HG03139 (cell line): Measurements from ENCODE around the gene SMC4.
"Not testable (repeated sequence)": the region's sequence is repeated elsewhere in the genome, so short reads cannot be mapped to it uniquely, and the experiment has no call there.

Experiments used
- ATAC-seq: cut with Tn5 transposase; IDR thresholded peaks from one replicate; pipeline ENCODE4 v1.9.1; 2021; ENCODE audit not compliant: unreplicated experiment

The SMC4 gene

DNA sequence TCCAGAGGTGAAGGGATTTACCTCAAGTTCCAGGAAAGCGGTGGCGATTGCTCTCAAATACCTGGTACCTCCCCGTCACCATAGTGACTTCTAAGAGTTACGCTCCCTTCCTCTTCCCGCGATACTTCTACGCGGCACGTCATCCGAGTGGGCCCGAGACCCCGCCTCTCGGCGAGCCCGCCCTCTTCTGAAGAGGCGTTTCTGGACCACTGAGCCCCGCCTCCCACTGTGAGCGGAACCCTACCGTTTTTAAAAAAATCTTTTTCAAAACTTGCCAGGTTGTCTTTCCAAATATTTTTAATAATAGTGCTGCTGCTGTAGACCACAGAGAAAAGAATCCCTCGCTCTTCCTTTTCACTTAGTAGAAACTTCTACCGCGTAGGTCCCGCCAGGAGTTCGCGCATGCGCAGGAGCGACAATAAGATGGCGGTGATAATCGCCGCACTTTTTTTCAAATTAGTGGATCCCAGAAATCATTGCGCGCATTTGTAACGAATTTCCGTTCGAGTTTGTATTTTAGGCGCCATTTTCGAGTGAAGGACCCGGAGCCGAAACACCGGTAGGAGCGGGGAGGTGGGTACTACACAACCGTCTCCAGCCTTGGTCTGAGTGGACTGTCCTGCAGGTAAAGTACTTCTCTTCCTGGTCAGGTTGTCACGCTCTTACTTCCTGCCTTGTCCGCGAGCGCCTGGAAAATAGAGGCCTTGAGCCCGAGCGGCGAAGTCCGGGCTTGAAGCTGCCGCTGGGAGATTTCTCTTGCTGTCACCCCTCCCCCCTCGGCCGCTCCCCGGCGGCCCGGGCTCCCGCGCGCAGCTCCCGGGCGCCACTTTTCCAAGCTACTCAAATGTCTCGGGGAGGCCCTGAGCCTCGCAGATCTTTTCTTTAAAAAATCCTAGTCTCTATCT is at the start of gene SMC4, which contains the start of gene IFT80:
SMC4 (plus strand) TSS at position 526 of the 905 bp plus-strand sequence. CDS start 1,177 bp downstream, outside the sequence.
IFT80 (minus strand) TSS at position 101 of the 905 bp plus-strand sequence. CDS start 14,625 bp downstream, outside the sequence.
- peak; percentile 89 for ATAC-seq

DNA sequence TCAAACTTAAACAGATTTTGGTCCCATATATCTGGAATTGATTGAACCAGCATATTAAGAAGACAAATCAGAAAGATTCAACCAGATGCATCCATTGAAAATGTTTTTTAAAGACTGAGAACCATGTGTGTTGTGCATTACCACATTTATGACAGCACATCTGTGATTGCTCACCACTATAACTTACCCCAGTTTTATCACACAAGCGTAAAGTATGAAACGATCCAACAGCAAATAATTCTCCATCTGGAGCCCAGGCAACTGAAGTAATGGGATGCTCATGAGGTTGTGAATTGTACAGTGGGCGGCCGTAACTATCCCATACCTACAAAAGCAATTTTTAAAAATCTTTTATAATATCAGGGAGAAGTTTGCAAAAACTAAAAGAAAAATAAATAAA is 43.6 kb upstream of the SMC4 start:
- no peak for ATAC-seq

DNA sequence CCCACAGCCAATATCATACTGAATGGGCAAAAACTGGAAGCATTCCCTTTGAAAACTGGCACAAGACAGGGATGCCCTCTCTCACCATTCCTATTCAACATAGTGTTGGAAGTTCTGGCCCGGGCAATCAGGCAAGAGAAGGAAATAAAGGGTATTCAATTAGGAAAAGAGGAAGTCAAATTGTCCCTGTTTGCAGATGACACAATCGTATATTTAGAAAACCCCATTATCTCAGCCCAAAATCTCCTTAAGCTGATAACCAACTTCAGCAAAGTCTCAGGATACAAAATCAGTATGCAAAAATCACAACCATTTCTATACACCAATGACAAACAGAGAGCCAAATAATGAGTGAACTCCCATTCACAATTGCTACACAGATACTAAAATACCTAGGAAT is 36.6 kb upstream of the SMC4 start:
- not testable (repeated sequence) for ATAC-seq

GRCh38 chr3:160365869-160366522 is 33.5 kb upstream of the SMC4 start:
- ATAC-seq: no peak

DNA sequence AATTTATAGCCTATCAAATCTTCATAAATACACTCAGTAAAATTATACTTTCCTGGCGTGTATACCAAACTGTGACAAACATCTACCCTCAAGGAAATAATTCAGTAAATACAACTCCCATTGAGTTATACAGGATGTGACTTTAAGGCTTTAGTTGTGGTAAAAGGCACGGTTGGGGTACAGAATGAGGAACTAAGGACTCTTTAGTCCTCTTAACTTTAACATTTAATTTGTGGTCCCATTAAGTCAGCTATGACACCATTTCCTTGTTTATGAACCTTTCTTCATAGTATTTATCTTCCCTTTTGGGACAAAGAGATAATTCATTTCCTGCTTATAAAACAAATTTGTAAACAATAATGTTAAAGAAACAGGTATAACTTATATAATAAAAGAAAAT is 30.6 kb upstream of the SMC4 start:
- ATAC-seq: peak; percentile 87

DNA sequence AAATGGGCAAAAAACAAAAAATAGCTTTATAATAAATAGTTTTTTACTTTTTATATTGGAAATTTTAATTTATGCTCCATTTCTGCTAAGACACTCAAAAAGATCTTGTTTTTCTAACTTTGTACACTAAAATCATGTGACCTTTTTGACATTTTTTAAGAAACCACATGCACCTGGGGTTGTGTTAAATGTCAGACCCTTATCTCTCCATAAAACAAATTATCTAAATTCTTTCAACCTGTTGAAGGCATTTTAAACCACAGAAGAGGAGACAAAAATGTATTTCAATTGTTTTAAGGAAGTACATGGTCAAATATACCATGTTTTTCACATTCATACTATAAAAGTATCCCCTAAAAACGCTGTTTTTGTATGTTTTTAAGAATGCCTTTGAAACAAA is 29.7 kb upstream of the SMC4 start:
- ATAC-seq: no peak

- no peak for ATAC-seq
Observed at GRCh38 chr3:160370987-160371857, 28.2 kb upstream of the SMC4 start.

GRCh38 chr3:160372780-160373179 is 26.7 kb upstream of the SMC4 start:
- ATAC-seq: no peak

GRCh38 chr3:160373655-160374054 is 25.8 kb upstream of the SMC4 start:
- ATAC-seq: no peak

DNA sequence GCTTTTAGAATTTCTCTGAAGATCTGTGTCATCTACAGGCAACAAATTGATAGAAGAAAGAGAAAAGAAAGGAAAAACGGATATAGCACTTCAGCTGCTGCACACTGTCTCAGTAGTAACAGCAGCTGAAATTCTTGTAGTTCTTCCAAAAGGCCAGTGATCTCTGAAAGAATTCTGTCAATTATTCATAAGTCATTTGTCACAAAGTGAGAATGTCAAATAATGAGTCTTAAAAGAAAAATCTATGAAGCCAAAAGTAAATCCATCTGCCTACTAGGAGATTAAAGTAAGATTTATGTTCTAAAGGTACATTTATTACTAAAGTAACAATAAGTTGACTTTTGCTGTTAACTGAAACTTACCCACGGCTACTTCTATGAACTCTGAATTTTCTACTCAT is 25.0 kb upstream of the SMC4 start:
- no peak for ATAC-seq

DNA sequence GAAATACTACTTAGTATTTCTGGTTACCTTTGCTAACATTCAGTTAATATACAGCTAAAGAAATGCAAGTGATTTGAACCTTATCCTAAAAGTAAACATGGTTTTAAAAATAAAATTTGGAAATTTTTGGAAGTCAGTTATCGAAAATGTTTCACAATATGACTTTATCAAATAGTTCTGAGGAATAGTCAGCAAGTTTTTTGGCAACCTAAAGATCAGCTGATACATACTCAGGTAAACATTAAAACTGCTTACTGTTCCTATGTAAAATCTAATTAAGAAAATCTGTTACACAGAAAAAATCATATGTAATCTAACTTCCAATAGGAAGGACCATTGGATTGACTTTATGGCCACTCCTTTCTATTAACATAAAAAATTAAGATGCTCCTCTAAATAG is 24.5 kb upstream of the SMC4 start:
- ATAC-seq: no peak

DNA sequence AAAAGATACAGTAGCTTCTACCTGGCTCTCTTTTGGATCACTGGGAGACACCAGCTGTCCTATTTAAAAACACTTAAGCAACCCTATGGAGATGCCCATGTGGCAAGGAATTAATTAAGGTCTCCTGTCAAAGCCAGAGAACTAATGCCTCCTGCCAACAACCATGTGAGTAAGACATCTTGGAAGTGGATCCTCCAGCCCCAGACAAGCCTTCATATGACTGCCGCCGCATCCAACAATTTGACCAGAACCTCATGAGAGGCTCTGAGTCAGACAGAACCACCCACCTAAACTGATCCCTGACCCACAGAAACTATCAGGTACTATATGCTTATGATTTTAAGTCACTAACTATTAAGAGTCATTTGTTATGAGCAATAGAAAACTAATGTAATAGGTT is 22.8 kb upstream of the SMC4 start:
- ATAC-seq: no peak

GRCh38 chr3:160378331-160379109 is 20.9 kb upstream of the SMC4 start:
- no peak for ATAC-seq

DNA sequence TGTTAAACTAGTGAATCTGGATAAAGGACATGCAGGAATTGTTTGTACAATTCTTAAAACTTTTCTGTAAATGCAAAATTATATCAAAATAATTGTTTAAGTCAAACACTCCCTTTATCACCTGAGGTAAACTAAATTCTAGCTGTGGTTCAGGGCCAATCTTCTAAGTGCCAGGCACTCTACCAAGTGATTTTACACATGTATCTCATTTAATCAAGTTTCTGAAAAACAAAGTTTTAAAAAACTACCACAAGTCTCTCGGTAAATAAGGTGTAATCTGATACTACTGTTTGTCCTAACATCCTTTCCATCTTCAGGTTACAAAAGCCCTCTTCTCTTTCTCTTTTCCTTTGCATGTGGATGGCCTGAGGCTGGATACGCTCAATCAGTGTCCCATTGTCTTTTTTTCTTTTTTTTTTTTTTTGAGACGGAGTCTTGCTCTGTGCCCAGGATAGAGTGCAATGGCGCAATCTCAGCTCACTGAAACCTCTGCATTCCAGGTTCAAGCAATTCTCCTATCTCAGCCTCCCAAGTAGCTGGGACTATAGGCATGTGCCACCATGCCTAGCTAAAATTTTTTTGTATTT is 19.7 kb upstream of the SMC4 start:
- no peak for ATAC-seq

- ATAC-seq: no peak
Observed at GRCh38 chr3:160381470-160381869, 18.0 kb upstream of the SMC4 start.

DNA sequence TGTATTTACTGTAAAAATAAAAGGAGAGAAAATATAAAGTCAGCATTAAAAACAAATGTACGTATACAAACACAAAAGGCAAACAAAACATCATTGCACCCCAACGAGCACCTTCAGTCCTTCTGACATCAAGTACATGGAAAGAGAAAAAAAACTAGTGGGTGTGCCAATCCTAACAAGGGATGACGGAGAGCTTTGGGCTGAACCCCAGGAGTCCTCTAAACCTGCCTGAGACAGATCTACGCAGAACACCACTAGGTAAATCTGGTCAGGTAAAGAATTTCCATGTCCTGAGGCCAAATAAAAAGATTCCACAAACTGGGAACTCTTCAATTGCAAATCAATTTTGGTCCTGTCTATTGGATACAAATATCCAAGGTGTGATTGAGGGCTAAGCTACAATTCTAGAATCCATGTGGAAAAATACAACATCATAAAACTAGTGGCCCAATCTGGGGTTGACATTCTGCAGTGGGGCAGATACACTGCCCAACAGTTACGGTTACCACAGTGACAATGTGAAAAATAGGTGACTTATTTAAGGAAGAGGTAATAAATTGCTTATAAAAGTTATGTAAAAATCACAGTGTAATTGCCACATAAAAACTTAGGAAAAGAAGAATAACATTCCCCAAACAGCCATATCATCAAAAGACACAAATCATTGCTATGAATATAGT is 14.7 kb upstream of the SMC4 start:
- no peak for ATAC-seq

DNA sequence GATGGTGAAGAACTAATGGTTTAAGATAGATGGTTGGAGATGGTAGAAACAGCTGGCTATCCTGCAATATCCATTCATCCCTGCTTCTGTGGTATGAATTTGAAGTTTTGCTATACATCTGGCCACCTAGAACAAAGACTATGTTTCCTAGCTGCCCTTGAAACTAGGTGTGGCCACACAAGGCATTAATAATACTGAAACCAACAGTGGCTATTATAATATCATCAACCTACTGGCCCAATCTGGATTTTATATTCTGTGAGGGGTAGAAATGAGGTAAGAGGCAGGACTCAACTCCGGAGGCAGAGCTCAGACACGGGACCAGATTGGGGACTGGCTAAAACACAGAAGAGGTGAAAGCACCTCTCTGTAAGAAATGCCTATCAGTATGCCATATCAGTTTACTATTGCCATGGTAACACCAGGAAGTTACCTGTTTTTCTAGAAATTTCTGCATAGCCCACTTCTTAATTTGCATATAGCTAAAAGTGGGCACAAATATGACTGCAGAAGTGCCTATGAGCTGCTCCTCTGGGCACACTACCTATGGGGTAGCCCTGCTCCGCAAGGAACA is 8.8 kb upstream of the SMC4 start:
- ATAC-seq: no peak

DNA sequence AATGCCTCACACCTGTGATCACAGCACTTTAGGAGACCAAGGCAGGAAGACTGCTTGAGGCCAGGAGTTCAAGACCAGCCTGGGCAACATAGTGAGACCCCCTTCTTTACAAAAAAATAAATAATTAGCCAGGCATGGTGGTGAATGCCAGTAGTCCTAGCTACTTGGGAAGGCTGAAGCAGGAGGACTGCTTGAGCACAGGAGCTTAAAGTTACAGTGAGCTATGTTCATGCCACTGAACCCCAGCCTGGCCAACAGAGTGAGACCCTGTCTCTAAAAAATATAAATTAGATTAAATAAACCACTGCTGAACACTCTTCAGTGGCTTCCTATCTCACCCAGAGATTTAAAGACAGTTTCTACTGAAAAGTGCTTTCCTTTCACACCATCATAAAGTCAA is 6.7 kb upstream of the SMC4 start:
- no peak for ATAC-seq

- ATAC-seq: no peak
Observed at GRCh38 chr3:160393346-160394008, 6.0 kb upstream of the SMC4 start.
